Coronary artery (tissue), 2 donors: ENCODE results near the gene NPLOC4.
A peak's percentile ranks its signal among the peaks of the same experiment; 100 is the strongest.

Source experiments
- DNase-seq: peaks from one replicate; pipeline ENCODE4 v3.0.0-alpha.2; 2017; ENCODE audit warnings: low spot score
- H3K27ac ChIP-seq, 2 donors: fragments of 200-600 bp; sonication (generic); one replicate each; pipeline ENCODE4 v1.5.1; 2016 to 2019
- H3K4me3 ChIP-seq: fragments of 200-600 bp; sonication (generic); 2 replicates; pipeline ENCODE4 v1.5.1; 2016; ENCODE audit warnings: mild to moderate bottlenecking, moderate library complexity
- CTCF ChIP-seq: fragments of 200-600 bp; sonication (generic); IDR thresholded peaks from one replicate; pipeline ENCODE4 v1.5.1; 2019; ENCODE audit warnings: antibody characterized with exemption

Gene NPLOC4

GRCh38 chr17:81576621-81577277 is 60.2 kb downstream of the NPLOC4 start:
- peak overlapping the region; percentile 58 for H3K4me3 ChIP-seq
- DNase-seq, result no peak
- TF ChIP-seq CTCF, result no peak
- H3K27ac ChIP-seq, result peak overlapping the region; percentile 43 to 84

GRCh38 chr17:81575836-81576235 is 61.1 kb downstream of the NPLOC4 start:
- H3K4me3 ChIP-seq, result peak overlapping the region; percentile 58
- no peak for DNase-seq
- no peak for TF ChIP-seq CTCF
- H3K27ac ChIP-seq, result peak overlapping the region in 1 of 2 donors; percentile 84

- no peak overlapping the region for H3K27ac ChIP-seq
- DNase-seq, result no peak
- no peak overlapping the region for H3K4me3 ChIP-seq
- no peak for TF ChIP-seq CTCF
Measured at GRCh38 chr17:81574643-81574956, 62.3 kb downstream of the NPLOC4 start.

GRCh38 chr17:81573794-81574642 is 62.9 kb downstream of the NPLOC4 start:
- Histone ChIP-seq H3K27ac (no peak overlapping the region), H3K4me3 (no peak overlapping the region)
- no peak for TF ChIP-seq CTCF
- DNase-seq, result no peak

GRCh38 chr17:81572563-81573168 is 64.2 kb downstream of the NPLOC4 start:
- Histone ChIP-seq H3K27ac (no peak overlapping the region), H3K4me3 (no peak overlapping the region)
- no peak for TF ChIP-seq CTCF
- no peak for DNase-seq

GRCh38 chr17:81570964-81571363 is 65.9 kb downstream of the NPLOC4 start:
- no peak overlapping the region for H3K4me3 ChIP-seq
- DNase-seq, result no peak
- TF ChIP-seq CTCF, result no peak
- no peak overlapping the region for H3K27ac ChIP-seq
